GM10248 (cell line): ENCODE data around the gene SCAMP2.

ENCODE experiments used
- CTCF ChIA-PET: fragments of 300-600 bp; sonication (Branson Sonifier 250); formaldehyde crosslinking; extraction: SDS; loops from one replicate; lab custom pipeline; 2021; ENCODE audit warnings: antibody characterized with exemption; lab: Yijun Ruan, JAX
- POLR2A ChIA-PET: fragments of 350-650 bp; sonication (Branson Sonifier 250); formaldehyde crosslinking; extraction: SDS; loops from one replicate; lab custom pipeline; 2020; ENCODE audit warnings: antibody characterized with exemption; lab: Yijun Ruan, JAX
- DNase-seq: peaks from one replicate; pipeline ENCODE4 v3.0.0; 2012; ENCODE audit errors: extremely low spot score
- TF ChIP-seq, protein P1 (sequence below): IDR thresholded peaks from 2 replicates; pipeline ENCODE4 v1.5.1; 2012; ENCODE audit warnings: mild to moderate bottlenecking, low read depth; ENCODE audit errors: extremely low read depth, missing control alignments, control extremely low read depth

Gene SCAMP2

DNA sequence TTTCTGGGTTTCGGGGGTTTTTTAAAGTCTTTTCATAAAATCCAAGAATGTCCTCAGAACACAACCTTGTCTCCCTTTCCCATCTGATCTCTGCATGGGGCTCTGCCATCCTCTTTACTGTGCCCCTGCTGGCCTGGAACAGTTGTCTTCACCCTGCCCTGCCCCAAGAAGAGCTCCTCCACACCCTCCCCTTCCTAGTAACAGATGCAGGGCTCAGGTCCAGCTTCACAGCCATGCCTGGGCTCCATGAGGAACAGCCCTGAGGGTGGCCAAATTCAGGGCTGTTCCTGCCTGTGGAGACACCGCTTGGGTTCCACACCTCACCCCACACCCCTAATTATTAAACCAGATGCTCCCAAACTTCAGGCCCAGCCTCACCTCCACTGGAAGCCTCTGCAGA lies 17.3 kb downstream of the SCAMP2 start:
- TF ChIP-seq, protein P1, sequence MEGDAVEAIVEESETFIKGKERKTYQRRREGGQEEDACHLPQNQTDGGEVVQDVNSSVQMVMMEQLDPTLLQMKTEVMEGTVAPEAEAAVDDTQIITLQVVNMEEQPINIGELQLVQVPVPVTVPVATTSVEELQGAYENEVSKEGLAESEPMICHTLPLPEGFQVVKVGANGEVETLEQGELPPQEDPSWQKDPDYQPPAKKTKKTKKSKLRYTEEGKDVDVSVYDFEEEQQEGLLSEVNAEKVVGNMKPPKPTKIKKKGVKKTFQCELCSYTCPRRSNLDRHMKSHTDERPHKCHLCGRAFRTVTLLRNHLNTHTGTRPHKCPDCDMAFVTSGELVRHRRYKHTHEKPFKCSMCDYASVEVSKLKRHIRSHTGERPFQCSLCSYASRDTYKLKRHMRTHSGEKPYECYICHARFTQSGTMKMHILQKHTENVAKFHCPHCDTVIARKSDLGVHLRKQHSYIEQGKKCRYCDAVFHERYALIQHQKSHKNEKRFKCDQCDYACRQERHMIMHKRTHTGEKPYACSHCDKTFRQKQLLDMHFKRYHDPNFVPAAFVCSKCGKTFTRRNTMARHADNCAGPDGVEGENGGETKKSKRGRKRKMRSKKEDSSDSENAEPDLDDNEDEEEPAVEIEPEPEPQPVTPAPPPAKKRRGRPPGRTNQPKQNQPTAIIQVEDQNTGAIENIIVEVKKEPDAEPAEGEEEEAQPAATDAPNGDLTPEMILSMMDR = no peak
- DNase-seq = no peak
- CTCF ChIA-PET = interaction anchor here (0.7 to 5.4 kb wide), 6 partner anchors 11 to 78 kb away, joined by 3 to 44 read pairs (median 7); partner anchors contain the start of genes FAM219B and ULK3
- POLR2A ChIA-PET = interaction anchor here (0.7 to 0.9 kb wide), 2 partner anchors 14 to 79 kb away, joined by 3 to 4 read pairs; no protein-coding TSS in a partner anchor

DNA sequence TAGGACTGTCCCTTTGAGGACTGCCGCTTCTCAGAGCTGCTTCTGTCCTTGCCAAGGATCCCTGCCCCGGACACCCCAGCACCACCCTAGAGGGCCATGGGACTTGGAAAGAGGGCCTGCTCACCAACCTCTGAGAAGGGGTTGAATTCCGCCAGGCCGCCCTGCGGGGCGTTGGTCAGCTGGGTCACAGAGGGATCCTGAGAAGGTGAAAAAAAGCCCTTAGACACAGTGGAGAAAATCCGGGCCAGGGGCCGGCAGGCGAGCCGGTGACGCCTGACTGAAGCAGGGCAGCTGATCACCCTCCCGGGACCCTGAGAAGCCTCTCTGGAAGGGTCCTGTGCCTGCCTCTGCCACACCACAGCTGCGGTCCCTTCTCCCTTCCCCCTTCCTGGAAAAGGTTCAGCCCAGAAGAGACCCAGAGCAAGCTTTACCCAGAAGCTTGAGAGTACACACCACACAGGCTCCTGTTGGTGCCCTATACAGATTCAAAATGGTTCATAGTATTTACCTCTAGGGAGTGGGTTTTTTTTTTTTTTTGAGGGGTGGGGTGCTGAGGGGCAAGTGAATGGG lies 18.6 kb downstream of the SCAMP2 start:
- DNase-seq = no peak
- CTCF ChIA-PET = interaction anchor here (1.1 to 2.9 kb wide), 3 partner anchors 14 to 55 kb away, joined by 3 to 15 read pairs (median 3); no protein-coding TSS in a partner anchor
- TF ChIP-seq, protein P1 = no peak
- POLR2A ChIA-PET = interaction anchor here (0.5 kb wide), 1 partner anchor 297 kb away, joined by 5 read pairs; no protein-coding TSS in a partner anchor

DNA sequence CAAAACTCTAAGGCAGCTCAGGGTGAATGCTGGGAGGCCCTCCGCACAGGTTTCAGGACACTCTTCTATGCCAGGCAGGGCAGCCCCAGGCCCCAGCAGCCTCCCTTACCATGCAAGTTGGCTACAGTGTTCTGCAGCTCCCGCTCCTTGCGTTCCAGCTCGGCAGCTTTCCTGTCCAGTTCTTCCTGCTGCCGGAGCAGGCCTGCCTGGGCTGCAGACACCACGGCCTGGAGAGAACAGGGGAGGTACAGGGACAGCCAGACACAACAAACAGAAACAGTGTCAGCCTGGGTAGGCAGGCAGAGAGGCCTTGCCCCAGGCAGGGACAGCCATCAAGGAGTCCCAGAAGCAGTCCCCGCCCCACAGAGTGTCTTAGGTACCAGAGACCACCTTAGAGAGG lies 21.2 kb downstream of the SCAMP2 start:
- ChIA-PET POLR2A (no interaction called here), CTCF (interaction anchor here (0.8 to 1.9 kb wide), 5 partner anchors 8 to 50 kb away, joined by 3 to 6 read pairs (median 3); no protein-coding TSS in a partner anchor)
- no peak for DNase-seq
- TF ChIP-seq, protein P1 = no peak

DNA sequence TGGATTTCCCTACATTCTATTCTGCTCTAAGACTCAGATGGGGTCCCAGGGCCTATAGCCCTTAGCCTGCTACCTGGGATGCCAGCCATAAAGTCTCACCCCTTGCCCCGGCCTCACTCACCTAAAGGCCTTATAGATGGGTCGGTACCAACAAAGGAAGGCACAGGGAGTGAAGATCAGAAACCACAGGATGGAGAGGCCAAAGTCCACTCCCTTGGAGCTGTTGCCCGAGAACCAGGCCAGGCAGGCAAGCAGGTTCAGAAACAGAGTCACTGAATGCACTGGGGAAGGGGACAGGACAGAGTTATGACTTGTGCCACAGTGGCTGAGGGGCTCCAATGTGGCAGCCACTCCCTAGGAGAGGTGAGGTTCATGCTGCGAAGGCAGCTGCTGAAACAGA lies 22.8 kb downstream of the SCAMP2 start:
- POLR2A ChIA-PET = no interaction called here
- TF ChIP-seq, protein P1 = no peak
- DNase-seq = no peak
- CTCF ChIA-PET = no interaction called here

DNA sequence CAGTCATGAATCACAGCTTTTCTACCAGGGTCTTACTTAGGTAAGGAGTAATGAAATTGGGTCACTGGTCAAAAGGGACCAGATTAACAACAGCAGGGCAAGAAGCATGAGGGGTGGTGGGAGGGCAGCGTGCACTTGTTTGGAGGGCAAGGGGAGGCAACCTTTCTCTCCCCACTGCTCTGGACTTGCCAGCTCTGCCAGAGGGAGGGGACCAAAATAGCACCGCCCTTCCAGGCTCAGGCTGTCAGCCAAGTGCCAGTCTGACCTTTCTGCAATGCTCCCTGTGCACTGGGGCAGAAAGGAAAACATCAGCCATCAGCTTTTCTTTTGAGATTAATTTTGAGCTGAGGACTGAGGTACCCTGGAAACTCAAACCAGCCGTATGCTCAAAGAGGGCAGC lies 25.7 kb downstream of the SCAMP2 start:
- POLR2A ChIA-PET = no interaction called here
- DNase-seq = no peak
- CTCF ChIA-PET = interaction anchor here (0.8 to 2.2 kb wide), 2 partner anchors 11 to 54 kb away, joined by 3 to 10 read pairs; no protein-coding TSS in a partner anchor
- TF ChIP-seq, protein P1 = no peak

DNA sequence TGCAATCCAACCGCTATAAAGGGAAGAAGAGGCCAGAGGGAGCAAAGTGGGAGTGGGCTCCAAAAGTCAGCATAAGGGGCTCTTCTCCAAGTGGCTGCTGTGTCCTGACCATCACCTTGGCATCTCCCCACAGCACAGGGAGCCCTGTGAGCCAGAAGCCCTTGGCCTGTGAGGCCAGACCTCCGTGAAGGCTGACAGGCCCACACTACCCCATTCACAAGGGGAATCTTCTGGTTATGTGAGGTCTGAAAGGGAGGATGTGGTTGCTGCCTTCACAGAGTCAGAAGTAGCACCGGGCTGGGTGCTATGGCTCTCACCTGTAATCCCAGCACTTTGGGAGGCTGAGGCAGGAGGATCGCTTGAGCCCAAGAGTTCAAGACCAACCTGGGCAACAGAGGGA lies 27.6 kb downstream of the SCAMP2 start:
- TF ChIP-seq, protein P1 = no peak
- no peak for DNase-seq
- ChIA-PET CTCF (interaction anchor here (1.0 kb wide), 1 partner anchor 13 kb away, joined by 3 read pairs; no protein-coding TSS in a partner anchor), POLR2A (no interaction called here)
